Embryonic facial prominence (tissue), 1 donor: ENCODE measurements around the gene RCOR1.
"Not testable (repeated sequence)": the region's sequence is repeated elsewhere in the genome, so short reads cannot be mapped to it uniquely, and the experiment has no call there.

Source experiments
- DNase-seq: peaks from one replicate; pipeline ENCODE4 v3.0.0-alpha.2; 2016; ENCODE audit errors: extremely low spot score

Gene RCOR1

DNA sequence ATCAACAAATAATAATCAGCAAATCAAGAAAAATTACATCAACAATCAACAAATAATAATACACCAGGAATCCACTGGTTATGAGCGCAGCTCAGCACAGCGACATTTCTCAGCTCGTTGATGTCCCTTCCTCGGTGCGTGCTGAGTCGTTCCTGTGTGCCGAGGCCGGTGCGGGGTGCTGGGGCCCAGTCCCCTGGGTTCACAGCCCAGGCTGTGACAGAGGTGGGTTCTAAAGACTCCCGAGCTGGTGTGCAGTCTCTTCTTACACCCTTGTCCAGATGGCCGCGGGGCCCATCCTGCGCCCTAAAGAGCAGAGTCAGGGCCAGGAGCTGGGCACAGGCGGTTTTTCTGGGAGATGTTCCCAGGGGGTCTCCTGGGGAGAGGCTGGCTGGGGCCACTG is 157.9 kb downstream of the RCOR1 start:
- no peak for DNase-seq

GRCh38 chr14:102751088-102751487 is 158.6 kb downstream of the RCOR1 start:
- DNase-seq: no peak

DNA sequence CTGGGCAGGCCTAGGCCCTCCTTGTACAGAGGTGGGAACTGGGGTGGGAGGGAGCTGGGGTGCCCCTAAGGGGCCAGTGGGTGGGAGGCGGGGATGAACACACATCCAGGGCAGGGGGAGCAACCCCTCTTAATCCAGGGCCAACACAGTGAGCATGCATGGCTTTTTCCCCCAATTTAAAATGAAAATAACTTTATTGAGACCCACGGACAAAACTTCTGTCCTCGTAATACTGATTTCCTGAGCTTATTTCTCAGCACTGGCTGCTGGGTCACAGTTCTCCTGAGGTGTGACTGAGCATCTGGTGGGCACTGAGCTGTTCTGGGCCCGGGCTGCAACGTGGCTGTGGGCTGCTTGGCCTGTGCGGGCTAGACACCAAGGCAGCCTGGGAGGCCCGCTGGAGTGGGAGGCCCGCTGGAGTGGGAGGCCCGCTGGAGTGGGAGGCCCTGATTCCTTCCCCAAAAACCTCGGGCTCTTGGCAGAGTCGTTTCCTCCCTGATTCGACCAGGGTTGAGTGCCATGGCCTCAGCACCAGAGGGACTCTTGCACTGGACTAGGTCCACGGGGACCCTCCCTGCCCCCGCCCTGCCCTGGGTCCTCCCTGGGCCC is 159.9 kb downstream of the RCOR1 start:
- no peak for DNase-seq

- DNase-seq: no peak
Observed at GRCh38 chr14:102754370-102755262, 162.2 kb downstream of the RCOR1 start.

DNA sequence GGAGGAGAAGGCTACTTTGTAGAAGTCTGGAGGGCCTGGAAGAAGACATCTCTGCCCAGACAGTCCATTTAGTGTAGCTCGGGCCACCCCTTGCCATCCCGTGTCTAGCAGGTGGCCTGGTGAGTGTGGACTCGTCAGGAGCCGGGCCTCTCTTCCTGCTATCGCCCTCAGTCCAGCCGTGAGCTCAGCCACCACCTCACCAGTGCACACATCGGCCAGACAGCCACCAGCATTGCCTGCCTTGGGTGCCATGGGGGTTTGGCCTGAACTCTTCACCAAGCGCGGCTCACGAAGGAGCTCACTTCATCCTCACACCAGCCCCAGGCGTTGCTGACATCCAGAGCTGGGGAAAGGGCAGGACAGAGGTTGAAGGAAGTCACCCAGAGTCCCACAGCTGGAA is 165.2 kb downstream of the RCOR1 start:
- no peak for DNase-seq

GRCh38 chr14:102758087-102758486 is 165.6 kb downstream of the RCOR1 start:
- no peak for DNase-seq

GRCh38 chr14:102759456-102760187 is 167.2 kb downstream of the RCOR1 start:
- no peak for DNase-seq

GRCh38 chr14:102760496-102761193 is 168.2 kb downstream of the RCOR1 start:
- no peak for DNase-seq

DNA sequence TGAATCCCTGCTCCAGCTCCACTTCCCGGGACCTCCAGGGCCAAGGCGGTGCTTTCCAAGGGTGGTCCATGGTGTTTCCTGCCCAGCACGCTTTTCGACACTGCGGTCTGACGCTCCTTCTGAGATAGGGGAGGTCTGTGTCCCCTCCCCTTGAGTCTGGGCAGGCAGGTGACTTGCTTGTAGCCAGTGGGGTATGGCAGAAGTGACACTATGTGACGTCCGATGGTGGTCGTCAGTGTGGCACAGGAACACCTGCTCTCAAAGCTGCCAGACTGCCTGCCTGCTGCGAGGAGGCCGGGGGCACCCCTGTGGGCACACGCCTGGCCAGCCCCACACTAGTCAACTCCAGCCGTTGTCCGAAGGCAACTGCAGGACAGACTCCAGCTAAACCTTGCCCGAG is 168.8 kb downstream of the RCOR1 start:
- no peak for DNase-seq

DNA sequence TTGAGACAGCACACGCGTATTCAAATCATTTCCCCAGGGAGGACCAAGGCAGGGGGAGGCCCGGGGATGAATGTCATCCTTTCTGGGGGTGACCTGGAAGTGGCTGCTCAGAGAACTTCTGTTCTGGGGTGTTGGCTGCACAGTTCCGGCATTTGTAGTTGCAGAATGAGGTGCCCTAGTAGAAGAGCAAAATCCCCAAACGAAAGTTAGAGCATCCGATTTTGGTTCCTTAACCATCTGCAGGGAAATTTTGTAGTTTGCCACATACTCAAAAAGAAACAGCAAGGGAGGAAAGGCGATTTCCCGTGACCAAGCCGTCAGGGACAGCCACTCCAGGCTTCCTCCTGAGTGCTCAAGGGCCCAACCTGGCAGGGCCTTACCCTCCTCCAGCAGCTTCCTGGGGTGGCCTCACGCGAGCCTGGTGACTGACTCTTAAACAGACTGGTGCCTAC is 171.8 kb downstream of the RCOR1 start:
- DNase-seq: no peak

DNA sequence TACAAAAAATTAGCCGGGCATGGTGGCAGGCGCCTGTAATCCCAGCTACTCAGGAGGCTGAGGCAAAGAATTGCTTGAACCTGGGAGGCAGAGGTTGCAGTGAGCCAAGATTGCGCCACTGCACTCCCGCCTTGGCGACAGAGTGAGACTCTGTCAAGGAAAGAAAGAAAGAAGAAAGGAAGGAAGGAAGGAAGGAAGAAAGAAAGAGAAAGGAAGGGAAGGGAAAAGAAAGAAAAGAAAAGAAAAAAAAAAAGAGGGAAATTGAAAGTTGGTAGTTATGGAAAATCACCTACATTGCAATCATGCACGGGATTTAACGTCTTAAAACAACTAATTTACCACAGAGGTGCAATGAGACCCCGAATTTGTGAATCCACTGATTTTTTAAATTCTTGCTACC is 173.3 kb downstream of the RCOR1 start:
- not testable (repeated sequence) for DNase-seq

GRCh38 chr14:102768223-102769048 is 176.0 kb downstream of the RCOR1 start:
- no peak for DNase-seq

DNA sequence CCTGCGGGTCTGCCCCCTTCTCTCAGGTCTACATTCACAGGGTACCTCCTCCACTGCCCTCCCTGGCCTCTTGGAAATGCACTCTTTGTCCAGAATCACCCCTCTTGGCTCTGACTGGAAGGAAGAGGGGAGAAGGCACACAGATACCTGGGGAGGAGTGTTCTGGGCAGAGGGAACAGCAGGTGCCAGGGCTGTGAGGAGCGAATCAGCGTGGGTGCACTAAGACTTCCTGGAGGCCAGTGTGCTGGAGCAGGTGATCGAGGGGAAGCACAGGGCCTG is 176.5 kb downstream of the RCOR1 start:
- no peak for DNase-seq

- no peak for DNase-seq
Observed at GRCh38 chr14:102770147-102771123, 178.0 kb downstream of the RCOR1 start.

- DNase-seq: no peak
Observed at GRCh38 chr14:102771144-102771543, 178.7 kb downstream of the RCOR1 start.

- DNase-seq: no peak
Observed at GRCh38 chr14:102772781-102773570, 180.5 kb downstream of the RCOR1 start.

GRCh38 chr14:102774391-102775153 is 182.1 kb downstream of the RCOR1 start:
- peak; percentile 72 for DNase-seq
